ENCODE results near the gene CTNND2.

GRCh38 chr5:11679676-11680075 lies 224.6 kb downstream of the CTNND2 start:
- TF ChIP-seq CTCF (IDR thresholded peaks at IDR 0.05) (no peak), POLR2A (IDR thresholded peaks at IDR 0.05) (no peak)

Measured in Peyer's patch (tissue), 4 donors.